Neural cell (in vitro differentiated cells): ENCODE measurements around the gene FHOD3. TPM values are rescaled to one million over a fixed set of nuclear protein-coding genes. Genes with fewer than 3 reads are reported as not detected.
A peak's percentile ranks its signal among the peaks of the same experiment; 100 is the strongest.

Experiments used
- H2AFZ ChIP-seq: fragments of 200-600, 300-800 bp; sonication (generic), shearing (Covaris generic); 2 replicates; pipeline ENCODE4 v1.6.0; 2014; ENCODE audit warnings: low read depth, mild to moderate bottlenecking, antibody characterized with exemption, low read length, moderate library complexity
- H3F3A ChIP-seq: fragments of 200-600 bp; shearing (Covaris generic); 2 replicates; pipeline ENCODE4 v1.6.1; 2016; ENCODE audit warnings: mild to moderate bottlenecking, moderate library complexity, mixed read lengths, antibody characterized with exemption, low read length; ENCODE audit not compliant: insufficient read depth, poor library complexity, severe bottlenecking
- H3K27ac ChIP-seq: fragments of 200-600, 300-800 bp; sonication (generic), shearing (Covaris generic); 2 replicates; pipeline ENCODE4 v1.5.1; 2014; ENCODE audit warnings: mild to moderate bottlenecking, low read length, moderate library complexity
- H3K27me3 ChIP-seq: fragments of 300-800, 200-600 bp; sonication (generic), shearing (Covaris generic); 2 replicates; pipeline ENCODE4 v1.6.0; 2014; ENCODE audit warnings: mild to moderate bottlenecking, low read depth, low read length, moderate library complexity; ENCODE audit not compliant: insufficient read depth
- H3K36me3 ChIP-seq: fragments of 300-800, 200-600 bp; sonication (generic), shearing (Covaris generic); 2 replicates; pipeline ENCODE4 v1.5.1; 2014; ENCODE audit warnings: mild to moderate bottlenecking, antibody characterized with exemption, low read length, moderate library complexity; ENCODE audit not compliant: insufficient read depth
- H3K4me2 ChIP-seq: fragments of 300-800, 200-600 bp; sonication (generic), shearing (Covaris generic); 2 replicates; pipeline ENCODE4 v1.6.0; 2014; ENCODE audit warnings: mild to moderate bottlenecking, low read length
- H3K4me3 ChIP-seq: fragments of 300-800, 200-600 bp; sonication (generic), shearing (Covaris generic); 2 replicates; pipeline ENCODE4 v1.5.1; 2014; ENCODE audit warnings: mild to moderate bottlenecking, low read length, moderate library complexity
- H3K79me2 ChIP-seq: fragments of 200-600 bp; shearing (Covaris generic); replicated peaks from 2 replicates; pipeline ENCODE4 v1.6.0; 2014; ENCODE audit warnings: mild to moderate bottlenecking, low read length, moderate library complexity; ENCODE audit not compliant: insufficient read depth
- H3K9ac ChIP-seq: fragments of 300-800, 200-600 bp; sonication (generic), shearing (Covaris generic); 2 replicates; pipeline ENCODE4 v1.6.1; 2016; ENCODE audit warnings: mild to moderate bottlenecking, low read length, mixed read lengths
- H3K9me2 ChIP-seq: fragments of 200-600 bp; shearing (Covaris generic); 2 replicates; pipeline ENCODE4 v1.6.1; 2016; ENCODE audit warnings: mild to moderate bottlenecking, low read length, mixed read lengths; ENCODE audit not compliant: insufficient read depth
- H3K9me3 ChIP-seq: fragments of 200-600, 300-800 bp; sonication (generic), shearing (Covaris generic); 2 replicates; pipeline ENCODE4 v1.6.1; 2016; ENCODE audit warnings: mild to moderate bottlenecking, mixed run types, low read length, moderate library complexity, mixed read lengths
- H4K20me1 ChIP-seq: fragments of 200-600 bp; shearing (Covaris generic); 2 replicates; pipeline ENCODE4 v1.6.1; 2016; ENCODE audit warnings: mild to moderate bottlenecking, mixed run types; ENCODE audit not compliant: insufficient read depth
- EP300 ChIP-seq: fragments of 450-650 bp; conservative IDR thresholded peaks from 2 replicates; pipeline ENCODE4 v1.6.1; 2014; ENCODE audit warnings: antibody characterized with exemption, mild to moderate bottlenecking, moderate library complexity; ENCODE audit not compliant: poor library complexity, severe bottlenecking
- EZH2 ChIP-seq: fragments of 200-600, 300-800 bp; shearing (Covaris generic), sonication (generic); IDR thresholded peaks from 2 replicates; pipeline ENCODE4 v1.6.1; 2014; ENCODE audit warnings: antibody characterized with exemption, low read length, borderline replicate concordance, mild to moderate bottlenecking; ENCODE audit not compliant: insufficient read depth, poor library complexity, severe bottlenecking
- MXI1 ChIP-seq: fragments of 450-650 bp; conservative IDR thresholded peaks from 2 replicates; pipeline ENCODE4 v1.6.1; 2014; ENCODE audit warnings: antibody characterized with exemption, mild to moderate bottlenecking; ENCODE audit not compliant: poor library complexity, severe bottlenecking
- POLR2AphosphoS5 ChIP-seq: IDR thresholded peaks from 2 replicates; pipeline ENCODE4 v1.6.1; 2012
- RAD21 ChIP-seq: fragments of 450-650 bp; conservative IDR thresholded peaks from 2 replicates; pipeline ENCODE4 v1.6.1; 2014; ENCODE audit warnings: antibody characterized with exemption, mild to moderate bottlenecking, moderate library complexity
- SMC3 ChIP-seq: fragments of 450-650 bp; conservative IDR thresholded peaks from 2 replicates; pipeline ENCODE4 v1.6.1; 2014; ENCODE audit warnings: antibody characterized with exemption, mild to moderate bottlenecking, moderate library complexity; ENCODE audit not compliant: poor library complexity
- TAF1 ChIP-seq: IDR thresholded peaks from 2 replicates; pipeline ENCODE4 v1.6.1; 2012; ENCODE audit warnings: low read depth
- polyA plus RNA-seq: library from polyadenylated mRNA; depleted of rRNA; stranded (reverse); fragments of >200 nt; gene quantifications from 2 replicates; pipeline ENCODE4 v1.2.3, GENCODE V29; 2014
- TF ChIP-seq, protein P1 (sequence below): fragments of 450-650 bp; IDR thresholded peaks from 2 replicates; pipeline ENCODE4 v1.5.1; 2014; ENCODE audit warnings: antibody characterized with exemption, mild to moderate bottlenecking, moderate library complexity; ENCODE audit not compliant: poor library complexity, severe bottlenecking
- TF ChIP-seq, protein P2 (sequence below): IDR thresholded peaks from 2 replicates; pipeline ENCODE4 v1.6.1; 2012; ENCODE audit warnings: borderline replicate concordance

The FHOD3 gene
- polyA plus RNA-seq, 1 donor from 2014 or later, result 19.4 TPM

DNA sequence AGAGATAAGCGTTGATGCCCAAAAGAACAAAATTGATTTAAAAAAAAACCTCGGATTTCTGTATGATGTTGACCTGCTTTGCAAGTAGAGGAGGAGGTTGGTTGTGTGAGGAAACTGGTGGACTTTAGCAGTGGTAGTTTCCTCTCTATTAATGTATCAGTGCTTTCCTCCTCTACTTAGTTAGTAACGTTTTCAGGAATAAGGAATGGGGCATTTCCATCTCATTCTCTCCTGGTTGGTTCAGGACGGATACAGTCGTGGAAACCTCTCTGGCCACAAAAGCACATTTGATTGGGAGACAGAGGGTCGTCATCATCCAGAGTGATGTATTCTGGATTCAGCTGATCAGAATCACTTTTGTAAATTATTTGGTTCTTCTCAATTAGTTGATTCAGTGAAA lies 1.5 kb downstream of the FHOD3 start:
- H3F3A ChIP-seq, result no peaks in the 10 kb centered on the region
- no peaks in the 10 kb centered on the region for H3K9me3 ChIP-seq
- peak overlapping the region; percentile 87 for H3K9ac ChIP-seq
- peak overlapping the region; percentile 19 for H2AFZ ChIP-seq
- no peaks in the 10 kb centered on the region for H3K36me3 ChIP-seq
- peak overlapping the region; percentile 73 for H3K27ac ChIP-seq
- H3K9me2 ChIP-seq, result no peaks in the 10 kb centered on the region
- no peaks in the 10 kb centered on the region for H4K20me1 ChIP-seq
- peak overlapping the region; percentile 82 for H3K4me2 ChIP-seq
- H3K4me3 ChIP-seq, result peak overlapping the region; percentile 90
- peaks cover 52% of the 10 kb centered on the region for H3K79me2 ChIP-seq
- H3K27me3 ChIP-seq, result no peaks in the 10 kb centered on the region
- TF ChIP-seq RAD21, result no peak
- TF ChIP-seq, protein P1, sequence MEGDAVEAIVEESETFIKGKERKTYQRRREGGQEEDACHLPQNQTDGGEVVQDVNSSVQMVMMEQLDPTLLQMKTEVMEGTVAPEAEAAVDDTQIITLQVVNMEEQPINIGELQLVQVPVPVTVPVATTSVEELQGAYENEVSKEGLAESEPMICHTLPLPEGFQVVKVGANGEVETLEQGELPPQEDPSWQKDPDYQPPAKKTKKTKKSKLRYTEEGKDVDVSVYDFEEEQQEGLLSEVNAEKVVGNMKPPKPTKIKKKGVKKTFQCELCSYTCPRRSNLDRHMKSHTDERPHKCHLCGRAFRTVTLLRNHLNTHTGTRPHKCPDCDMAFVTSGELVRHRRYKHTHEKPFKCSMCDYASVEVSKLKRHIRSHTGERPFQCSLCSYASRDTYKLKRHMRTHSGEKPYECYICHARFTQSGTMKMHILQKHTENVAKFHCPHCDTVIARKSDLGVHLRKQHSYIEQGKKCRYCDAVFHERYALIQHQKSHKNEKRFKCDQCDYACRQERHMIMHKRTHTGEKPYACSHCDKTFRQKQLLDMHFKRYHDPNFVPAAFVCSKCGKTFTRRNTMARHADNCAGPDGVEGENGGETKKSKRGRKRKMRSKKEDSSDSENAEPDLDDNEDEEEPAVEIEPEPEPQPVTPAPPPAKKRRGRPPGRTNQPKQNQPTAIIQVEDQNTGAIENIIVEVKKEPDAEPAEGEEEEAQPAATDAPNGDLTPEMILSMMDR, result no peak
- no peak for TF ChIP-seq SMC3
- no peak for TF ChIP-seq EP300
- no peak for TF ChIP-seq POLR2AphosphoS5
- no peak for TF ChIP-seq TAF1
- TF ChIP-seq EZH2, result no peak

DNA sequence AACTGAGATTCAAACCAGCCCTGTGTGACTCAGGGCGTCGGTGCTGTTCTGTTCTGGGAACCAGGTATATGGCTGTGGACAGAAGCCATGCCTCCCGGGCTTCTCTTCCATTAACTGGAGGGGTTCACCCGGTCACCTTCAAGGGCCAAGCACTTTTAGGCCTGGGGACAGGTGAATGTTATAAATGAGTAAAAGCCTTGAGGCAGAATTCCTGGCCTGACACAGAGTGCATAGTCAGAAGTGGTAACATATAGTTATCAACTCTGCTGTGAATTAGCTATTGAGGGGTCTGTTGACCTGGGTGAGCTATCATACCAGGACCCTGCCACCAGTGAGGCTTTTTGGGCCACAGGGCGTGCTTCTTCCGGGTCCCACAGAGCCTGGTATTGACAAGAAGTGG lies 2.7 kb downstream of the FHOD3 start:
- Histone ChIP-seq H3K4me3 (no peak overlapping the region), H4K20me1 (no peaks in the 10 kb centered on the region)
- TF ChIP-seq EZH2 (no peak), POLR2AphosphoS5 (no peak), SMC3 (no peak), EP300 (no peak), TAF1 (no peak), RAD21 (no peak), MXI1 (no peak)
- TF ChIP-seq, protein P2, sequence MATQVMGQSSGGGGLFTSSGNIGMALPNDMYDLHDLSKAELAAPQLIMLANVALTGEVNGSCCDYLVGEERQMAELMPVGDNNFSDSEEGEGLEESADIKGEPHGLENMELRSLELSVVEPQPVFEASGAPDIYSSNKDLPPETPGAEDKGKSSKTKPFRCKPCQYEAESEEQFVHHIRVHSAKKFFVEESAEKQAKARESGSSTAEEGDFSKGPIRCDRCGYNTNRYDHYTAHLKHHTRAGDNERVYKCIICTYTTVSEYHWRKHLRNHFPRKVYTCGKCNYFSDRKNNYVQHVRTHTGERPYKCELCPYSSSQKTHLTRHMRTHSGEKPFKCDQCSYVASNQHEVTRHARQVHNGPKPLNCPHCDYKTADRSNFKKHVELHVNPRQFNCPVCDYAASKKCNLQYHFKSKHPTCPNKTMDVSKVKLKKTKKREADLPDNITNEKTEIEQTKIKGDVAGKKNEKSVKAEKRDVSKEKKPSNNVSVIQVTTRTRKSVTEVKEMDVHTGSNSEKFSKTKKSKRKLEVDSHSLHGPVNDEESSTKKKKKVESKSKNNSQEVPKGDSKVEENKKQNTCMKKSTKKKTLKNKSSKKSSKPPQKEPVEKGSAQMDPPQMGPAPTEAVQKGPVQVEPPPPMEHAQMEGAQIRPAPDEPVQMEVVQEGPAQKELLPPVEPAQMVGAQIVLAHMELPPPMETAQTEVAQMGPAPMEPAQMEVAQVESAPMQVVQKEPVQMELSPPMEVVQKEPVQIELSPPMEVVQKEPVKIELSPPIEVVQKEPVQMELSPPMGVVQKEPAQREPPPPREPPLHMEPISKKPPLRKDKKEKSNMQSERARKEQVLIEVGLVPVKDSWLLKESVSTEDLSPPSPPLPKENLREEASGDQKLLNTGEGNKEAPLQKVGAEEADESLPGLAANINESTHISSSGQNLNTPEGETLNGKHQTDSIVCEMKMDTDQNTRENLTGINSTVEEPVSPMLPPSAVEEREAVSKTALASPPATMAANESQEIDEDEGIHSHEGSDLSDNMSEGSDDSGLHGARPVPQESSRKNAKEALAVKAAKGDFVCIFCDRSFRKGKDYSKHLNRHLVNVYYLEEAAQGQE, result no peak
- TF ChIP-seq, protein P1, result no peak

More for the DNA sequence above, 2.7 kb downstream of the FHOD3 start:
- Histone ChIP-seq H3K79me2 (peaks cover 63% of the 10 kb centered on the region), H3K27ac (no peak overlapping the region), H3K36me3 (no peaks in the 10 kb centered on the region), H3F3A (no peaks in the 10 kb centered on the region), H3K9ac (no peak overlapping the region), H2AFZ (no peak overlapping the region), H3K27me3 (no peaks in the 10 kb centered on the region), H3K4me2 (no peak overlapping the region), H3K9me3 (no peaks in the 10 kb centered on the region), H3K9me2 (no peaks in the 10 kb centered on the region)
